K562 (cell line): ENCODE results near the gene OR2S2. TPM values are rescaled to one million over a fixed set of nuclear protein-coding genes. Genes with fewer than 3 reads are reported as not detected.

ENCODE experiments used
- ATAC-seq: fragments of 200-7000 bp; cut with Tn5 transposase; 3 replicates; pipeline ENCODE4 v1.9.1; 2020; ENCODE audit warnings: moderate library complexity
- BruUV-seq: library from RNA; stranded (reverse); fragments of 400-500 nt; replicated peaks from 2 replicates; lab custom pipeline; 2021; lab: Mats Ljungman, UMichigan
- CTCF ChIA-PET: fragments of 300-600 bp; formaldehyde crosslinking; extraction: SDS; loops from one replicate; lab custom pipeline; 2021; ENCODE audit warnings: low intra/inter-chr PET ratio; lab: Yijun Ruan, JAX
- POLR2A ChIA-PET: fragments of 300-600, 350-650 bp; sonication (Branson Sonifier 250); formaldehyde crosslinking; extraction: SDS; loops from one replicate; lab custom pipeline; 2021; ENCODE audit warnings: antibody characterized with exemption, inconsistent platforms; lab: Yijun Ruan, JAX
- DNase-seq, 4 experiments: peaks; one replicate each; pipeline versions ENCODE4 v3.0.0 to v3.0.0-alpha.2; 2011 to 2018; ENCODE audit warnings: low spot score in 3 of 4, mixed read lengths in 3 of 4; ENCODE audit errors: extremely low read depth in 1 of 4
- FAIRE-seq: peaks from 2 replicates; lab custom pipeline; 2011; peaks lifted over from hg19 to GRCh38; lab: Jason Lieb, UNC
- H2AFZ ChIP-seq: 2 replicates; pipeline ENCODE4 v1.6.0; 2011; ENCODE audit warnings: low read depth, low read length, control low read depth, inconsistent platforms
- H3K27ac ChIP-seq: fragments of 200-600 bp; 3 replicates; pipeline ENCODE4 v1.8.0; 2011; ENCODE audit warnings: low read depth, mild to moderate bottlenecking, control low read depth, inconsistent platforms, low read length, moderate library complexity, mixed read lengths; ENCODE audit errors: extremely low read depth
- H3K27me3 ChIP-seq, 2 experiments: fragments of 300-600 bp in 1 of 2; 2 replicates in 1 of 2; 3 replicates in 1 of 2; pipeline versions ENCODE4 v1.6.0 to v1.8.0; 2011; ENCODE audit warnings: inconsistent platforms in 2 of 2, low read length in 2 of 2, mild to moderate bottlenecking in 1 of 2, mixed read lengths in 1 of 2, moderate library complexity in 1 of 2; ENCODE audit not compliant: control insufficient read depth in 2 of 2, insufficient read depth in 2 of 2
- H3K36me3 ChIP-seq: fragments of 300-600 bp; 3 replicates; pipeline ENCODE4 v1.8.0; 2011; ENCODE audit warnings: mild to moderate bottlenecking, low read length, inconsistent platforms; ENCODE audit not compliant: control insufficient read depth, insufficient read depth
- H3K4me1 ChIP-seq, 2 experiments: fragments of 200-600 bp in 1 of 2; replicated peaks in 1 of 2; 2 replicates in 1 of 2; 3 replicates in 1 of 2; pipeline versions ENCODE4 v1.5.1 to v1.8.0; 2011; ENCODE audit warnings: inconsistent platforms in 2 of 2, low read length in 2 of 2, mild to moderate bottlenecking in 1 of 2, mixed read lengths in 1 of 2, moderate library complexity in 1 of 2; ENCODE audit not compliant: control insufficient read depth in 2 of 2, insufficient read depth in 2 of 2
- H3K4me2 ChIP-seq: 2 replicates; pipeline ENCODE4 v1.6.1; 2011; ENCODE audit warnings: low read length, control low read depth, inconsistent platforms, mixed read lengths; ENCODE audit not compliant: insufficient read depth
- H3K4me3 ChIP-seq: fragments of 200-600 bp; sonication (generic), shearing (Covaris generic); 2 replicates; pipeline ENCODE4 v1.5.1; 2016; ENCODE audit warnings: control low read depth, inconsistent platforms
- H3K79me2 ChIP-seq: fragments of 200-600 bp; 3 replicates; pipeline ENCODE4 v1.8.0; 2011; ENCODE audit warnings: low read length, inconsistent platforms; ENCODE audit not compliant: control insufficient read depth, insufficient read depth
- H3K9ac ChIP-seq, 2 experiments: 2 replicates each; pipeline versions ENCODE4 v1.6.0 to v1.6.1; 2011; ENCODE audit warnings: low read depth in 2 of 2, low read length in 2 of 2, control low read depth in 1 of 2, inconsistent platforms in 1 of 2, mild to moderate bottlenecking in 1 of 2, mixed read lengths in 1 of 2; ENCODE audit not compliant: insufficient read depth in 1 of 2
- H3K9me1 ChIP-seq: one replicate; pipeline ENCODE4 v1.6.0; 2011; ENCODE audit warnings: inconsistent platforms, mild to moderate bottlenecking, low read length, moderate library complexity; ENCODE audit not compliant: control insufficient read depth, insufficient read depth
- H3K9me3 ChIP-seq: replicated peaks from 2 replicates; pipeline ENCODE4 v1.5.1; 2011; ENCODE audit warnings: low read depth, low read length, inconsistent platforms; ENCODE audit not compliant: control insufficient read depth, insufficient read depth
- H4K20me1 ChIP-seq: replicated peaks from 2 replicates; pipeline ENCODE4 v1.6.1; 2011; ENCODE audit warnings: low read length, inconsistent platforms, mixed read lengths; ENCODE audit not compliant: control insufficient read depth, insufficient read depth
- DACH1 ChIP-seq: fragments of 450-650 bp; IDR thresholded peaks from 2 replicates; pipeline ENCODE4 v1.6.1; 2018; ENCODE audit not compliant: partially characterized antibody
- EGR1 ChIP-seq: fragments of 450-650 bp; conservative IDR thresholded peaks from 2 replicates; pipeline ENCODE4 v1.6.1; 2017; ENCODE audit warnings: mild to moderate bottlenecking
- ESRRB ChIP-seq: fragments of 250-450 bp; sonication (Bioruptor Pico); IDR thresholded peaks from 2 replicates; pipeline ENCODE4 v1.5.0; 2020; ENCODE audit warnings: mild to moderate bottlenecking, moderate library complexity, borderline replicate concordance
- FOXA1 ChIP-seq: fragments of 450-650 bp; IDR thresholded peaks from 2 replicates; pipeline ENCODE4 v1.6.1; 2016; ENCODE audit warnings: mild to moderate bottlenecking, borderline replicate concordance
- FOXJ3 ChIP-seq: sonication (generic); formaldehyde crosslinking; IDR thresholded peaks from 2 replicates; pipeline ENCODE4 v1.4.0; 2020; ENCODE audit warnings: mild to moderate bottlenecking, missing genetic modification reagents
- KDM5B ChIP-seq: fragments of 200-600 bp; sonication (generic); IDR thresholded peaks from 2 replicates; pipeline ENCODE4 v1.6.1; 2012; ENCODE audit warnings: low read depth, mild to moderate bottlenecking, moderate library complexity, low read length, control low read depth, inconsistent platforms; ENCODE audit not compliant: insufficient replicate concordance
- NR1H2 ChIP-seq: sonication (generic); formaldehyde crosslinking; IDR thresholded peaks from 2 replicates; pipeline ENCODE4 v1.4.0; 2020; ENCODE audit warnings: mild to moderate bottlenecking, missing genetic modification reagents
- RBM39 ChIP-seq: fragments of 200-400 bp; formaldehyde crosslinking; optimal IDR thresholded peaks from 2 replicates; pipeline ENCODE3; 2018; ENCODE audit warnings: low read depth, low read length
- SAFB2 ChIP-seq: fragments of 200-400 bp; formaldehyde crosslinking; IDR thresholded peaks from 2 replicates; pipeline ENCODE4 v1.6.1; 2018; ENCODE audit warnings: borderline replicate concordance, low read length, low read depth, moderate library complexity; ENCODE audit not compliant: severe bottlenecking
- SIN3B ChIP-seq: fragments of 450-650 bp; IDR thresholded peaks from 2 replicates; pipeline ENCODE4 v1.6.1; 2017; ENCODE audit warnings: low read depth, mild to moderate bottlenecking, moderate library complexity
- SREBF2 ChIP-seq: sonication (generic); formaldehyde crosslinking; IDR thresholded peaks from 2 replicates; pipeline ENCODE4 v1.4.0; 2020; ENCODE audit warnings: mild to moderate bottlenecking, missing genetic modification reagents
- SRF ChIP-seq, 2 experiments: fragments of 250-450, 450-650 bp in 1 of 2; sonication (Bioruptor Pico) in 1 of 2; sonication (generic) in 1 of 2; formaldehyde crosslinking; IDR thresholded peaks; 2 replicates each; pipeline versions ENCODE4 v1.5.0 to v1.5.1; 2020 to 2022; ENCODE audit warnings: mild to moderate bottlenecking in 1 of 2, missing genetic modification reagents in 1 of 2
- ZBTB17 ChIP-seq: fragments of 450-650 bp; formaldehyde crosslinking; IDR thresholded peaks from 2 replicates; pipeline ENCODE4 v1.4.0; 2020; ENCODE audit warnings: mild to moderate bottlenecking
- ZNF174 ChIP-seq: fragments of 250-450 bp; sonication (Bioruptor Pico); IDR thresholded peaks from 2 replicates; pipeline ENCODE4 v1.4.0; 2020; ENCODE audit warnings: mild to moderate bottlenecking
- ZNF274 ChIP-seq: IDR thresholded peaks from 2 replicates; pipeline ENCODE4 v1.6.1; 2011; ENCODE audit warnings: low read depth, mild to moderate bottlenecking, low read length, moderate library complexity, borderline replicate concordance
- WGBS: fragments of 100-300 bp; shearing (Covaris generic); methylation state at CpG from one replicate; pipeline ENCODE4 v1.1.6; 2016; ENCODE audit warnings: low coverage, mixed read lengths; ENCODE audit not compliant: insufficient coverage; ENCODE audit errors: missing lambda C conversion rate; 5-methylcytosine and 5-hydroxymethylcytosine counted together
- in situ Hi-C: fragments of 300-500 bp; cut with MboI; formaldehyde crosslinking; loops from 4 replicates; pipeline ENCODE4 v1.15.0; 2018; ENCODE audit warnings: inconsistent platforms, mixed read lengths
- intact Hi-C: fragments of 100-400 bp; cut with micrococcal nuclease; formaldehyde crosslinking; loops from 2 replicates; pipeline ENCODE4 v1.14.2; 2022
- polyA plus RNA-seq, 8 experiments: library from polyadenylated mRNA; depleted of rRNA in 4 of 8; stranded (reverse) in 5 of 8; unstranded in 3 of 8; fragments of >200 nt; fragmentation: Nextera tagmentation in 2 of 8; fragmentation: Illumina TruSeq in 1 of 8; extraction: Ambion mirVana in 2 of 8; extraction: Trizol in 1 of 8; gene quantifications; 2 replicates each; pipeline versions ENCODE4 v1.2.1 to v1.2.3, GENCODE V29; 2011 to 2014; ENCODE audit warnings: inconsistent platforms in 1 of 8, missing spikeins in 1 of 8
- total RNA-seq, 7 experiments: library from RNA; depleted of rRNA in 6 of 7; stranded (reverse); fragments of >200 nt in 6 of 7; fragmentation: Illumina TruSeq in 2 of 7; extraction: Trizol in 2 of 7; gene quantifications; 2 replicates each; pipeline versions ENCODE4 v1.2.1 to v1.2.3, GENCODE V29; 2011 to 2021; ENCODE audit warnings: low replicate concordance in 1 of 7
- TF ChIP-seq, protein P1 (sequence below): IDR thresholded peaks from 2 replicates; pipeline ENCODE4 v1.6.1; 2016; ENCODE audit warnings: missing genetic modification characterization, missing compliant biosample characterization

The OR2S2 gene
- total and polyA plus RNA-seq, 9 of the 15 experiments (the other 6 are each of a cell fraction or from before 2014, with no cell fraction given) = not detected

DNA sequence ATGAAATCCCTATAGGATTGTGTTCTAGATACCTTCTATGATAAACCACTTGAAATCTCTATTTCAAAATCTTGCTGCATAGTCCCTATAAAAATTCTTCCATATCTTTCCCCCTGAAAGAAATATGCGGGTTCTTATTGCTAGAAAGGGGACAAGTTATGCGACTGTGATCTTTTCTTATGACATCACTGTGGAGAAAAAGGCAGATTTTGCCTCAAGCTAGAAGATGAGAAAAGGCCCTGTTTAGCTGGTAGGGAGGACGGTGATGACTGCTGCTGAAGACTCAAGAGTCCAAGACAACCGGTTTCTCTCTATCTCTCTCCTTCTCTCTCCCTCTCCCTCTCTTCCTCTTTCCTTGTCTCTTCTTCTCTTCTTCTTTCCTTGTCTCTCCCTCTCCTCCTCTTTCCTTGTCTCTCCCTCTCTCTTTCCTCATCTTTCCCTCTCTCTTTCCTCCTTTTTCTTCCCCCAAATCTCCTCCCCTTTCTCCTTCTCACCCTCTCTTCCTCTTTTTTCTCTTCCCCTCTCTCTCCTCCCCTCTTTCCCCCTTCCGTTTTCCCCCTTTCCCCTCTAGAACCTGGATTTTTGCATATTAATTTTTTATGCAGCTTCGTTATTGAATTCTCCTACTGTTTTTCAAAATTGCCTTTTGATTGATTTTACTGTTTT lies 5.3 kb downstream of the OR2S2 start:
- Histone ChIP-seq H4K20me1 (no peaks in the 10 kb centered on the region), H3K27me3 (peaks cover 0 to 8% of the 10 kb centered on the region in 2 experiments; a peak in 2 of 5 replicates), H3K4me3 (no peak overlapping the region), H2AFZ (no peak overlapping the region), H3K36me3 (no peaks in the 10 kb centered on the region), H3K79me2 (no peaks in the 10 kb centered on the region), H3K9me1 (no peaks in the 10 kb centered on the region), H3K4me2 (no peak overlapping the region), H3K9ac (no peak overlapping the region), H3K4me1 (no peaks in the 10 kb centered on the region; a peak in 3 of 5 replicates), H3K27ac (no peak overlapping the region), H3K9me3 (no peaks in the 10 kb centered on the region)
- in situ Hi-C loops = no loop called here
- ATAC-seq (no peak), FAIRE-seq (no peak), DNase-seq (no peak)
- no TSS peak for BruUV-seq
- ChIA-PET POLR2A (no interaction called here), CTCF (no interaction called here)
- intact Hi-C loops = no loop called here
- WGBS = 42% methylated on average over 4 of the region's 6 CpGs
- TF ChIP-seq DACH1 (no peak), RBM39 (no peak)
- TF ChIP-seq, protein P1, sequence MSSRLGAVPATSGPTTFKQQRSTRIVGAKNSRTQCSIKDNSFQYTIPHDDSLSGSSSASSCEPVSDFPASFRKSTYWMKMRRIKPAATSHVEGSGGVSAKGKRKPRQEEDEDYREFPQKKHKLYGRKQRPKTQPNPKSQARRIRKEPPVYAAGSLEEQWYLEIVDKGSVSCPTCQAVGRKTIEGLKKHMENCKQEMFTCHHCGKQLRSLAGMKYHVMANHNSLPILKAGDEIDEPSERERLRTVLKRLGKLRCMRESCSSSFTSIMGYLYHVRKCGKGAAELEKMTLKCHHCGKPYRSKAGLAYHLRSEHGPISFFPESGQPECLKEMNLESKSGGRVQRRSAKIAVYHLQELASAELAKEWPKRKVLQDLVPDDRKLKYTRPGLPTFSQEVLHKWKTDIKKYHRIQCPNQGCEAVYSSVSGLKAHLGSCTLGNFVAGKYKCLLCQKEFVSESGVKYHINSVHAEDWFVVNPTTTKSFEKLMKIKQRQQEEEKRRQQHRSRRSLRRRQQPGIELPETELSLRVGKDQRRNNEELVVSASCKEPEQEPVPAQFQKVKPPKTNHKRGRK (tag) = peak; percentile 81

- BruUV-seq = no TSS peak
- in situ Hi-C loops = no loop called here
- no peaks in the 10 kb centered on the region for H3K36me3 ChIP-seq
- CTCF ChIA-PET = no interaction called here
- 16% methylated on average over 6 of the region's 6 CpGs for WGBS
- H4K20me1 ChIP-seq = no peaks in the 10 kb centered on the region
- ATAC-seq (no peak), FAIRE-seq (no peak), DNase-seq (no peak)
- H3K4me3 ChIP-seq = no peak overlapping the region
- no peaks in the 10 kb centered on the region; a peak in 3 of 5 replicates for H3K4me1 ChIP-seq
- no peak overlapping the region for H3K9ac ChIP-seq
- intact Hi-C loops = no loop called here
- H3K9me1 ChIP-seq = no peaks in the 10 kb centered on the region
- H3K79me2 ChIP-seq = no peaks in the 10 kb centered on the region
- POLR2A ChIA-PET = no interaction called here
- no peaks in the 10 kb centered on the region for H3K9me3 ChIP-seq
- no peaks in the 10 kb centered on the region; a peak in 1 of 5 replicates for H3K27me3 ChIP-seq
- no peak overlapping the region for H2AFZ ChIP-seq
- H3K27ac ChIP-seq = no peak overlapping the region
- H3K4me2 ChIP-seq = no peak overlapping the region
- no peak for TF ChIP-seq NR1H2 (CRISPR knock-in tag)
- no peak for TF ChIP-seq SRF (CRISPR knock-in tag; IDR thresholded peaks at IDR 0.05)
- no peak for TF ChIP-seq ZNF274
- no peak for TF ChIP-seq SREBF2 (CRISPR knock-in tag)
- no peak for TF ChIP-seq ZNF174
- no peak for TF ChIP-seq KDM5B
- TF ChIP-seq SIN3B = no peak
- no peak for TF ChIP-seq SAFB2
- no peak for TF ChIP-seq ESRRB (CRISPR knock-in tag)
- TF ChIP-seq EGR1 = no peak
- TF ChIP-seq ZBTB17 (CRISPR knock-in tag) = no peak
- TF ChIP-seq RBM39 = no peak
- no peak for TF ChIP-seq FOXJ3
- no peak for TF ChIP-seq FOXA1
Measured at GRCh38 chr9:35951736-35952135, 6.2 kb downstream of the OR2S2 start.
